Fibroblast of lung (primary cell): ENCODE measurements around the gene BCL2L11. TPM values are rescaled to one million over a fixed set of nuclear protein-coding genes. Genes with fewer than 3 reads are reported as not detected.

ENCODE experiments used
- DNase-seq, 2 donors: peaks; one replicate each; pipeline versions ENCODE4 v3.0.0 to v3.0.0-alpha.2; 2010; ENCODE audit warnings: low read depth in 2 of 2
- H2AFZ ChIP-seq: 2 replicates; pipeline ENCODE4 v1.5.1; 2012; ENCODE audit warnings: low read length, control low read depth, inconsistent platforms
- H3K27ac ChIP-seq: 2 replicates; pipeline ENCODE4 v1.5.1; 2011; ENCODE audit warnings: low read length, control low read depth; ENCODE audit not compliant: insufficient read depth
- H3K27me3 ChIP-seq: 2 replicates; pipeline ENCODE4 v1.5.1; 2011; ENCODE audit warnings: mild to moderate bottlenecking, low read length; ENCODE audit not compliant: control insufficient read depth, insufficient read depth
- H3K36me3 ChIP-seq: 2 replicates; pipeline ENCODE4 v1.5.1; 2011; ENCODE audit warnings: low read length; ENCODE audit not compliant: control insufficient read depth, insufficient read depth
- H3K4me1 ChIP-seq: 2 replicates; pipeline ENCODE4 v1.5.1; 2011; ENCODE audit warnings: low read length; ENCODE audit not compliant: control insufficient read depth, insufficient read depth; ENCODE audit errors: extremely low read depth
- H3K4me2 ChIP-seq: 2 replicates; pipeline ENCODE4 v1.5.1; 2011; ENCODE audit warnings: low read length, control low read depth; ENCODE audit not compliant: insufficient read depth; ENCODE audit errors: extremely low read depth
- H3K4me3 ChIP-seq, 4 experiments: fragments of 200-600 bp in 1 of 4; sonication (generic) in 1 of 4; replicated peaks in 1 of 4; 2 replicates each; pipeline ENCODE4 v1.5.1; 2011 to 2016; ENCODE audit warnings: low read length in 4 of 4, low read depth in 3 of 4, mild to moderate bottlenecking in 3 of 4, control low read depth in 2 of 4, inconsistent platforms in 1 of 4, mixed read lengths in 1 of 4; ENCODE audit not compliant: insufficient read depth in 1 of 4; ENCODE audit errors: control extremely low read depth in 1 of 4
- H3K79me2 ChIP-seq: 2 replicates; pipeline ENCODE4 v1.5.1; 2012; ENCODE audit warnings: mild to moderate bottlenecking, low read length, inconsistent platforms; ENCODE audit not compliant: control insufficient read depth, insufficient read depth
- H3K9ac ChIP-seq: 2 replicates; pipeline ENCODE4 v1.5.1; 2011; ENCODE audit warnings: mild to moderate bottlenecking, low read length, control low read depth; ENCODE audit not compliant: insufficient read depth
- H3K9me3 ChIP-seq: 2 replicates; pipeline ENCODE4 v1.5.1; 2012; ENCODE audit warnings: low read depth, low read length; ENCODE audit not compliant: control insufficient read depth, insufficient read depth
- H4K20me1 ChIP-seq: 2 replicates; pipeline ENCODE4 v1.5.1; 2011; ENCODE audit warnings: low read length; ENCODE audit not compliant: control insufficient read depth, insufficient read depth; ENCODE audit errors: extremely low read depth
- CTCF ChIP-seq, 2 donors: IDR thresholded peaks in 1 of 2; conservative IDR thresholded peaks in 1 of 2; 1 replicate in 1 of 2; 2 replicates in 1 of 2; pipeline ENCODE4 v1.5.1; 2011 to 2012; ENCODE audit warnings: low read length in 2 of 2, control low read depth in 1 of 2, inconsistent platforms in 1 of 2, low read depth in 1 of 2, mild to moderate bottlenecking in 1 of 2
- EZH2 ChIP-seq: IDR thresholded peaks from 2 replicates; pipeline ENCODE4 v1.5.1; 2012; ENCODE audit warnings: low read length, control low read depth, mild to moderate bottlenecking; ENCODE audit errors: missing control alignments
- polyA plus RNA-seq, 2 donors: library from polyadenylated mRNA; depleted of rRNA in 1 of 2; stranded (reverse) in 1 of 2; unstranded in 1 of 2; fragments of >200 nt; gene quantifications; 2 replicates each; pipeline ENCODE4 v1.2.1, GENCODE V29; 2011 to 2012; ENCODE audit warnings: missing spikeins in 1 of 2
- total RNA-seq: library from RNA; depleted of rRNA; stranded (reverse); fragments of >200 nt; gene quantifications from 2 replicates; pipeline ENCODE4 v1.2.1, GENCODE V29; 2014

The BCL2L11 gene
- total and polyA plus RNA-seq, 2 donors (not counting 1 experiment from before 2014, with no cell fraction given): 1.5 to 10.2 TPM

- no peak overlapping the region for H3K4me3 ChIP-seq
- H3K9me3 ChIP-seq: no peaks in the 10 kb centered on the region
- no peak for TF ChIP-seq EZH2
- no peak for TF ChIP-seq CTCF (conservative IDR thresholded peaks at IDR 0.05 in 1 of 2, IDR thresholded peaks at IDR 0.05 in 1 of 2; ENCODE audit: low read depth in 1 of 2, low read length in 2 of 2)
- H3K27me3 ChIP-seq: peaks cover 6% of the 10 kb centered on the region
- no peak overlapping the region for H3K9ac ChIP-seq
- peaks cover 1% of the 10 kb centered on the region for H4K20me1 ChIP-seq
- H3K27ac ChIP-seq: no peak overlapping the region
- no peaks in the 10 kb centered on the region for H3K36me3 ChIP-seq
- no peak overlapping the region for H3K4me2 ChIP-seq
- no peaks in the 10 kb centered on the region for H3K4me1 ChIP-seq
- H2AFZ ChIP-seq: no peak overlapping the region
- no peaks in the 10 kb centered on the region for H3K79me2 ChIP-seq
- no peak for DNase-seq
Observed at GRCh38 chr2:111189106-111189505, 68.4 kb downstream of the BCL2L11 start.

GRCh38 chr2:111190816-111191540, 70.3 kb downstream of the BCL2L11 start:
- H3K79me2 ChIP-seq: no peaks in the 10 kb centered on the region
- H2AFZ ChIP-seq: no peak overlapping the region
- TF ChIP-seq EZH2 (no peak), CTCF (conservative IDR thresholded peaks at IDR 0.05 in 1 of 2, IDR thresholded peaks at IDR 0.05 in 1 of 2; ENCODE audit: low read depth in 1 of 2, low read length in 2 of 2) (no peak)
- no peak overlapping the region for H3K9ac ChIP-seq
- no peaks in the 10 kb centered on the region for H3K9me3 ChIP-seq
- H4K20me1 ChIP-seq: peaks cover 1% of the 10 kb centered on the region
- no peak overlapping the region for H3K4me2 ChIP-seq
- no peaks in the 10 kb centered on the region for H3K27me3 ChIP-seq
- H3K4me3 ChIP-seq: no peak overlapping the region
- no peak for DNase-seq
- no peaks in the 10 kb centered on the region for H3K4me1 ChIP-seq
- H3K27ac ChIP-seq: no peak overlapping the region
- no peaks in the 10 kb centered on the region for H3K36me3 ChIP-seq

GRCh38 chr2:111191877-111192276, 71.2 kb downstream of the BCL2L11 start:
- Histone ChIP-seq H4K20me1 (peaks cover 1% of the 10 kb centered on the region), H2AFZ (no peak overlapping the region), H3K9me3 (no peaks in the 10 kb centered on the region), H3K4me1 (no peaks in the 10 kb centered on the region), H3K79me2 (no peaks in the 10 kb centered on the region), H3K36me3 (no peaks in the 10 kb centered on the region), H3K4me2 (no peak overlapping the region), H3K4me3 (no peak overlapping the region), H3K27me3 (no peaks in the 10 kb centered on the region), H3K27ac (no peak overlapping the region), H3K9ac (no peak overlapping the region)
- no peak for DNase-seq
- TF ChIP-seq CTCF (conservative IDR thresholded peaks at IDR 0.05 in 1 of 2, IDR thresholded peaks at IDR 0.05 in 1 of 2; ENCODE audit: low read depth in 1 of 2, low read length in 2 of 2) (no peak), EZH2 (no peak)
